A673 (cell line): ENCODE results near the gene SELENBP1. TPM values are rescaled to one million over a fixed set of nuclear protein-coding genes. Genes with fewer than 3 reads are reported as not detected.

Experiments used
- BruUV-seq: library from RNA; stranded (reverse); fragments of 400-500 nt; replicated peaks from 2 replicates; lab custom pipeline; 2021; lab: Mats Ljungman, UMichigan
- CTCF ChIA-PET: fragments of 300-600 bp; sonication (Branson Sonifier 250); formaldehyde crosslinking; loops from one replicate; lab custom pipeline; 2022; ENCODE audit warnings: antibody characterized with exemption; lab: Charles Lee
- POLR2A ChIA-PET: fragments of 300-600 bp; sonication (Branson Sonifier 250); formaldehyde crosslinking; loops from one replicate; lab custom pipeline; 2022; ENCODE audit warnings: antibody characterized with exemption; ENCODE audit not compliant: low non-redundant PET; lab: Charles Lee
- DNase-seq: peaks from one replicate; pipeline ENCODE4 v3.0.0-alpha.2; 2015; ENCODE audit warnings: low spot score
- H3K27ac ChIP-seq: fragments of 200-600 bp; sonication (generic); 2 replicates; pipeline ENCODE4 v1.5.1; 2016; ENCODE audit warnings: mixed run types, low read depth, mild to moderate bottlenecking, mixed read lengths, antibody characterized with exemption, low read length; ENCODE audit not compliant: poor library complexity, severe bottlenecking
- H3K27me3 ChIP-seq: fragments of 200-600 bp; sonication (generic); replicated peaks from 2 replicates; pipeline ENCODE4 v1.6.1; 2017; ENCODE audit warnings: mixed run types, low read depth, mild to moderate bottlenecking, mixed read lengths, antibody characterized with exemption, low read length; ENCODE audit not compliant: insufficient read depth, poor library complexity
- H3K36me3 ChIP-seq: fragments of 200-600 bp; sonication (generic); 2 replicates; pipeline ENCODE4 v1.6.1; 2016; ENCODE audit warnings: mixed run types, mild to moderate bottlenecking, mixed read lengths, antibody characterized with exemption, low read length; ENCODE audit not compliant: insufficient read depth, poor library complexity, severe bottlenecking
- H3K4me1 ChIP-seq: fragments of 200-600 bp; sonication (generic); 2 replicates; pipeline ENCODE4 v1.6.1; 2017; ENCODE audit warnings: mixed run types, mild to moderate bottlenecking, mixed read lengths, antibody characterized with exemption, low read length; ENCODE audit not compliant: insufficient read depth, poor library complexity, severe bottlenecking
- H3K4me3 ChIP-seq: fragments of 200-600 bp; sonication (generic); 2 replicates; pipeline ENCODE4 v1.5.1; 2016; ENCODE audit warnings: low read depth, mixed run types, mild to moderate bottlenecking, mixed read lengths, low read length; ENCODE audit not compliant: poor library complexity, severe bottlenecking
- H3K9me3 ChIP-seq: fragments of 200-600 bp; sonication (generic); 2 replicates; pipeline ENCODE4 v1.6.1; 2016; ENCODE audit warnings: mixed run types, low read depth, mild to moderate bottlenecking, mixed read lengths, antibody characterized with exemption, low read length; ENCODE audit not compliant: poor library complexity, severe bottlenecking
- CTCF ChIP-seq: fragments of 300-800, 200-600 bp; sonication (generic); conservative IDR thresholded peaks from 2 replicates; pipeline ENCODE4 v1.5.1; 2017; ENCODE audit warnings: low read depth, mild to moderate bottlenecking, antibody characterized with exemption, low read length, moderate library complexity, mixed read lengths
- EZH2 ChIP-seq: fragments of 200-600 bp; sonication (generic); IDR thresholded peaks from 2 replicates; pipeline ENCODE4 v1.6.1; 2017; ENCODE audit warnings: borderline replicate concordance, low read depth, mild to moderate bottlenecking, mixed read lengths, antibody characterized with exemption, low read length; ENCODE audit not compliant: poor library complexity, severe bottlenecking
- intact Hi-C: fragments of 100-400 bp; cut with micrococcal nuclease; formaldehyde crosslinking; loops from one replicate; pipeline ENCODE4 v1.10.0; 2022; ENCODE audit not compliant: unreplicated experiment
- total RNA-seq: library from RNA; stranded (reverse); gene quantifications from 2 replicates; pipeline ENCODE4 v1.2.3, GENCODE V29; 2021

SELENBP1 gene
- total RNA-seq, 1 experiment from 2014 or later: not detected

GRCh38 chr1:151334822-151335221 is 37.7 kb downstream of the SELENBP1 start:
- Histone ChIP-seq H3K36me3 (no peaks in the 10 kb centered on the region), H3K27ac (no peak overlapping the region), H3K4me1 (no peaks in the 10 kb centered on the region), H3K27me3 (no peaks in the 10 kb centered on the region), H3K4me3 (no peak overlapping the region), H3K9me3 (no peaks in the 10 kb centered on the region)
- no TSS peak for BruUV-seq
- ChIA-PET POLR2A (no interaction called here), CTCF (no interaction called here)
- TF ChIP-seq EZH2 (no peak), CTCF (no peak)
- intact Hi-C loops: no loop called here
- DNase-seq: no peak

DNA sequence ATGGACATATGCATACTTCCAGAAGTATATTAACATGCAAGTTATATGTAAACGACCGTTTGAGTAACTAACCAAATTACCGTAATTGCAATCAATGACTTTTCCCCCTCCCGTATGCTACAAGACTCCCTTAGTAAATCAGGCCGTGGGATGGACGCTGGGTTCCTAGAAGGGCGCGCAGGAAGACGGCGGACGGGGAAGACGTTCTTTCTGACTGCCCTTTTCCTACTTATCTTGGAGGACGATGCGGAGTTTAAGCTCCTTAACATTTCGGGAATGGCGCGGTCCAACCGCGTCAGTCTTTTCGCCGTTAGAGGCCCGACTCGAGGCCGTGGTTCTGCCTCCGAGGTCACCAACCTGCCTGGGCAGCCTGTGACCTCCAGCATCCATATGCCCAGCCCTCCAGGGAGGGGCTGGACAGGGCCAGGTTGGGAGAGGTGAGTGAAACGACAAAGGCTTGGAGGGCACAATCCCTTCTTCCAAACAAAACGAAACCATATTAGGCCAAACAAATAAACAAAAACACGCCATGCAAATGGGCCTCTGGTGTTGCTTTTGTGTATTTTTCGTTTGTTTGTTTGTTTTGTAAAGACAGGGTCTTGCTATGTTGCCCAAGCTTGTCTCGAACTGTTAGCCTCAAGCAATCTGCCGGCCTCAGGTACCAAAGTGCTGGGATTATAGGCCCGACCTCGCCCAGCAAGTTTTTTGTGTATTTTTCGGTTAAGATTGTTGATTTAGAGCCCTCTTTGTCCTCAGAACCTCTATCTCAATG is 44.4 kb downstream of the SELENBP1 start:
- TF ChIP-seq CTCF (no peak), EZH2 (no peak)
- H3K36me3 ChIP-seq: peaks cover 7% of the 10 kb centered on the region
- POLR2A ChIA-PET: interaction anchor here (0.6 kb wide), 1 partner anchor 28 kb away, joined by 3 read pairs; no protein-coding TSS in a partner anchor

DNA sequence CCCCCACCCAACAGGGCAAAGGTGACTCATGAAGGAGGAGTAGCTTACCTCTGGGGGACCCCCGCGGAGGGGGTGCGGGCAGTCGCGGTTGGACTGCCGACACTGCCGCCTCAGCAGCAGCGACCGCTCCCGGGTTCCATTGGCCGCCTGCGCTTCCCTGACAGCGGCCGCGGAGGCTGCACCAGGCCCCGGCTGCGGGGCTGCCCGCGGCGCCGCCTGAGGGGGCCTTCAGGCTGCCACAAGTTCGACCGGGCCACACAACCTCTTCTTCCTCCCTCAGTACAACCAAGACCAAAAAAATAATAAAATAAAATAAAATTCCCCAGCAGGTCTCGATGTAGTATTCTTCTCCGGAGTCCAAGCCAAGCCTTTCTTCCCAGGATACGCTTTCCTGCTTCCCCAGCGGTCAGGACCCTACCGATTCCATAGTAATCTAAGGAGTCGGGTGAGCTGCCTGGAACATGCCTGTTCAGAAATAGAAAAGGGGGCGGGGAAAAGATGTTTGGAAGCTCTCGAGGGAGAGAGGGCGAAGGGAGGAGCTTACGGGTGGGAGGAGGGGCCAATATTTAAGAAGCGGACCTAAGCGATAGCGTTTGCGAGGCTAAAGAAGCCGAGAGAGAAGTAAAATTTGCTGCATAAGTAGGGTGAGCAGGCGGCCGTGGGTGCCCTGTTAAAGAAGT is 45.1 kb downstream of the SELENBP1 start, which contains the start of gene PI4KB:
Gene PI4KB, minus strand, starts transcription at position 194 of the 680 bp plus-strand sequence. CDS start 10,935 bp downstream, outside the sequence.
- BruUV-seq: no TSS peak
- CTCF ChIA-PET: interaction anchor here (1.7 kb wide), 1 partner anchor 13 kb away, joined by 12 read pairs; no protein-coding TSS in a partner anchor
- peak within 1 kb of the TSS; percentile 66 for H3K4me3 ChIP-seq
- TF ChIP-seq CTCF (no peak), EZH2 (no peak)
- peak within 1 kb of the TSS; percentile 97 for H3K27ac ChIP-seq
- peaks cover 8% of the 10 kb centered on the region for H3K4me1 ChIP-seq
- peaks cover 14% of the 10 kb centered on the region for H3K36me3 ChIP-seq
- intact Hi-C loops: no loop called here
- no peaks in the 10 kb centered on the region for H3K27me3 ChIP-seq
- POLR2A ChIA-PET: interaction anchor here (0.6 to 0.7 kb wide), 3 partner anchors 29 to 317 kb away, joined by 3 to 14 read pairs (median 5); no protein-coding TSS in a partner anchor
- peak; percentile 99 for DNase-seq
- H3K9me3 ChIP-seq: no peaks in the 10 kb centered on the region

More for the DNA sequence above, 44.4 kb downstream of the SELENBP1 start:
- no peak for DNase-seq
- Histone ChIP-seq H3K27ac (peak overlapping the region; percentile 97), H3K4me1 (peaks cover 8% of the 10 kb centered on the region), H3K4me3 (peak overlapping the region; percentile 66), H3K9me3 (no peaks in the 10 kb centered on the region), H3K27me3 (no peaks in the 10 kb centered on the region)
- CTCF ChIA-PET: interaction anchor here (1.7 kb wide), 1 partner anchor 13 kb away, joined by 12 read pairs; no protein-coding TSS in a partner anchor
- intact Hi-C loops: no loop called here
- BruUV-seq: no TSS peak
